H1 (cell line): ENCODE data around the gene THBS1. TPM values are rescaled to one million over a fixed set of nuclear protein-coding genes. Genes with fewer than 3 reads are reported as not detected.

Experiments used
- CTCF ChIA-PET: fragments of 300-600 bp; sonication (Branson Sonifier 250); formaldehyde crosslinking; loops from one replicate; lab custom pipeline; 2021; ENCODE audit not compliant: partially characterized antibody; lab: Charles Lee
- POLR2A ChIA-PET: fragments of 300-600 bp; sonication (Branson Sonifier 250); formaldehyde crosslinking; loops from one replicate; lab custom pipeline; 2021; ENCODE audit warnings: inconsistent platforms; ENCODE audit not compliant: partially characterized antibody; lab: Charles Lee
- DNase-seq, 2 experiments: peaks; one replicate each; pipeline versions ENCODE4 v3.0.0 to v3.0.0-alpha.2; 2010 to 2022; ENCODE audit warnings: low spot score in 2 of 2, low read depth in 1 of 2, mixed read lengths in 1 of 2
- FAIRE-seq: peaks from 2 replicates; lab custom pipeline; 2011; peaks lifted over from hg19 to GRCh38; lab: Jason Lieb, UNC
- H2AFZ ChIP-seq: 2 replicates; pipeline ENCODE4 v1.8.1; 2012; ENCODE audit warnings: low read length, inconsistent platforms
- H2AK5ac ChIP-seq: 2 replicates; pipeline ENCODE4 v1.6.1; 2013; ENCODE audit warnings: low read depth, low read length
- H2BK120ac ChIP-seq: replicated peaks from 2 replicates; pipeline ENCODE3; 2013; ENCODE audit warnings: low read depth, low read length, inconsistent platforms
- H2BK12ac ChIP-seq: 2 replicates; pipeline ENCODE4 v1.6.1; 2013; ENCODE audit warnings: low read depth, low read length
- H2BK15ac ChIP-seq: 2 replicates; pipeline ENCODE4 v1.6.1; 2013; ENCODE audit warnings: low read length
- H2BK20ac ChIP-seq: 2 replicates; pipeline ENCODE4 v1.6.1; 2013; ENCODE audit warnings: low read length
- H2BK5ac ChIP-seq: 2 replicates; pipeline ENCODE4 v1.6.1; 2013; ENCODE audit warnings: low read depth, low read length
- H3K14ac ChIP-seq: 2 replicates; pipeline ENCODE4 v1.6.1; 2013; ENCODE audit warnings: inconsistent platforms; ENCODE audit not compliant: insufficient read length
- H3K18ac ChIP-seq: 2 replicates; pipeline ENCODE4 v1.6.1; 2013; ENCODE audit warnings: low read length; ENCODE audit errors: extremely low read depth
- H3K23ac ChIP-seq: 2 replicates; pipeline ENCODE4 v1.6.1; 2013; ENCODE audit warnings: inconsistent platforms; ENCODE audit not compliant: insufficient read length
- H3K23me2 ChIP-seq: 2 replicates; pipeline ENCODE4 v1.6.1; 2013; ENCODE audit warnings: low read depth, low read length
- H3K27ac ChIP-seq: 2 replicates; pipeline ENCODE4 v1.6.1; 2011; ENCODE audit warnings: low read depth, low read length, inconsistent platforms
- H3K27me3 ChIP-seq, 4 experiments: replicated peaks in 1 of 4; 1 replicate in 1 of 4; 2 replicates in 3 of 4; pipeline versions ENCODE4 v1.6.1 to v1.8.1; 2011 to 2013; ENCODE audit warnings: low read length in 3 of 4, mild to moderate bottlenecking in 3 of 4, inconsistent platforms in 2 of 4, mixed read lengths in 2 of 4, moderate library complexity in 1 of 4; ENCODE audit not compliant: control insufficient read depth in 3 of 4, insufficient read depth in 3 of 4; ENCODE audit errors: extremely low read depth in 1 of 4
- H3K36me3 ChIP-seq, 4 experiments: 2 replicates each; pipeline versions ENCODE4 v1.6.1 to v1.8.1; 2011 to 2013; ENCODE audit warnings: mild to moderate bottlenecking in 4 of 4, low read length in 3 of 4, moderate library complexity in 2 of 4, control low read depth in 1 of 4, inconsistent platforms in 1 of 4; ENCODE audit not compliant: insufficient read depth in 4 of 4, control insufficient read depth in 2 of 4
- H3K4ac ChIP-seq: replicated peaks from 2 replicates; pipeline ENCODE3; 2013; ENCODE audit warnings: low read length, low read depth, mixed read lengths, inconsistent platforms; ENCODE audit not compliant: insufficient read length
- H3K4me1 ChIP-seq, 4 experiments: replicated peaks in 1 of 4; 1 replicate in 1 of 4; 2 replicates in 3 of 4; pipeline versions ENCODE4 v1.6.1 to v1.8.1; 2011 to 2013; ENCODE audit warnings: low read length in 3 of 4, inconsistent platforms in 2 of 4, mixed read lengths in 1 of 4; ENCODE audit not compliant: insufficient read depth in 4 of 4, control insufficient read depth in 3 of 4
- H3K4me2 ChIP-seq, 2 experiments: 2 replicates each; pipeline versions ENCODE4 v1.6.1 to v1.8.1; 2011 to 2013; ENCODE audit warnings: low read depth in 2 of 2, low read length in 2 of 2, control low read depth in 1 of 2, inconsistent platforms in 1 of 2, mild to moderate bottlenecking in 1 of 2; ENCODE audit not compliant: insufficient read depth in 1 of 2
- H3K4me3 ChIP-seq, 4 experiments: fragments of 200-600, 300-600 bp in 1 of 4; sonication (generic), shearing (Covaris generic), sonication (Bioruptor Twin) in 1 of 4; 2 replicates each; pipeline versions ENCODE4 v1.5.1 to v1.8.1; 2011 to 2016; ENCODE audit warnings: low read length in 4 of 4, low read depth in 3 of 4, control low read depth in 2 of 4, inconsistent platforms in 2 of 4, mild to moderate bottlenecking in 2 of 4, mixed read lengths in 1 of 4, moderate library complexity in 1 of 4; ENCODE audit not compliant: insufficient read depth in 2 of 4; ENCODE audit errors: extremely low read depth in 1 of 4
- H3K56ac ChIP-seq: replicated peaks from 2 replicates; pipeline ENCODE3; 2013; ENCODE audit warnings: low read depth, mild to moderate bottlenecking, mixed read lengths, low read length, inconsistent platforms; ENCODE audit not compliant: insufficient read length
- H3K79me1 ChIP-seq: 2 replicates; pipeline ENCODE4 v1.6.1; 2013; ENCODE audit warnings: low read depth, low read length, control low read depth
- H3K79me2 ChIP-seq, 2 experiments: 2 replicates each; pipeline versions ENCODE4 v1.6.1 to v1.8.1; 2012 to 2013; ENCODE audit warnings: low read length in 2 of 2, mild to moderate bottlenecking in 2 of 2, inconsistent platforms in 1 of 2; ENCODE audit not compliant: insufficient read depth in 2 of 2, control insufficient read depth in 1 of 2
- H3K9ac ChIP-seq, 4 experiments: replicated peaks in 1 of 4; 1 replicate in 1 of 4; 2 replicates in 3 of 4; pipeline versions ENCODE4 v1.6.1 to v1.8.1; 2011 to 2013; ENCODE audit warnings: low read depth in 3 of 4, low read length in 3 of 4, control low read depth in 2 of 4, mild to moderate bottlenecking in 2 of 4, moderate library complexity in 2 of 4, inconsistent platforms in 1 of 4; ENCODE audit errors: extremely low read depth in 1 of 4
- H3K9me3 ChIP-seq, 2 experiments: 2 replicates each; pipeline versions ENCODE4 v1.6.1 to v1.8.1; 2012 to 2013; ENCODE audit warnings: mild to moderate bottlenecking in 2 of 2, moderate library complexity in 2 of 2, control low read depth in 1 of 2, inconsistent platforms in 1 of 2, low read depth in 1 of 2, low read length in 1 of 2, mixed read lengths in 1 of 2; ENCODE audit not compliant: insufficient read depth in 2 of 2
- H4K20me1 ChIP-seq, 2 experiments: replicated peaks in 1 of 2; 2 replicates each; pipeline versions ENCODE3 to v1.8.1; 2011 to 2013; ENCODE audit warnings: inconsistent platforms in 2 of 2, low read length in 2 of 2, mild to moderate bottlenecking in 1 of 2; ENCODE audit not compliant: insufficient read depth in 2 of 2, control insufficient read depth in 1 of 2
- H4K5ac ChIP-seq: 2 replicates; pipeline ENCODE4 v1.6.1; 2013; ENCODE audit warnings: low read length, low read depth, mixed read lengths, inconsistent platforms; ENCODE audit not compliant: insufficient read length
- H4K8ac ChIP-seq: 2 replicates; pipeline ENCODE4 v1.8.0; 2013; ENCODE audit warnings: mild to moderate bottlenecking, moderate library complexity, low read length, inconsistent platforms; ENCODE audit not compliant: insufficient read depth; ENCODE audit errors: extremely low read depth
- H4K91ac ChIP-seq: replicated peaks from 2 replicates; pipeline ENCODE3; 2013; ENCODE audit warnings: low read length, mixed read lengths, inconsistent platforms; ENCODE audit not compliant: insufficient read length
- ASH2L ChIP-seq: fragments of 200-600, 300-600 bp; sonication (generic); IDR thresholded peaks from one replicate; pipeline ENCODE4 v1.7.1; 2017; ENCODE audit warnings: low read length
- BRCA1 ChIP-seq: IDR thresholded peaks from 2 replicates; pipeline ENCODE4 v1.6.1; 2012; ENCODE audit warnings: low read depth, low read length, improper control_type of control experiment
- CEBPB ChIP-seq: IDR thresholded peaks from 2 replicates; pipeline ENCODE4 v1.6.1; 2012; ENCODE audit warnings: low read depth, low read length
- EGR1 ChIP-seq: IDR thresholded peaks from 2 replicates; pipeline ENCODE4 v1.6.1; 2011; ENCODE audit warnings: low read depth, low read length, borderline replicate concordance
- EP300 ChIP-seq, 2 experiments: IDR thresholded peaks; 1 replicate in 1 of 2; 2 replicates in 1 of 2; pipeline ENCODE4 v1.6.1; 2011 to 2012; ENCODE audit warnings: low read depth in 2 of 2, low read length in 2 of 2, mild to moderate bottlenecking in 2 of 2, borderline replicate concordance in 1 of 2, inconsistent platforms in 1 of 2, moderate library complexity in 1 of 2
- KDM1A ChIP-seq: fragments of 200-600, 300-600 bp; sonication (generic); IDR thresholded peaks from 2 replicates; pipeline ENCODE4 v1.7.1; 2016; ENCODE audit warnings: mild to moderate bottlenecking, low read length, borderline replicate concordance
- NANOG ChIP-seq: IDR thresholded peaks from 2 replicates; pipeline ENCODE4 v1.6.1; 2011; ENCODE audit warnings: low read length, low read depth, mild to moderate bottlenecking, inconsistent platforms; ENCODE audit not compliant: insufficient read depth, poor library complexity, severe bottlenecking
- NRF1 ChIP-seq: IDR thresholded peaks from 2 replicates; pipeline ENCODE4 v1.6.1; 2011; ENCODE audit warnings: mild to moderate bottlenecking, low read depth, low read length, improper control_type of control experiment
- RAD21 ChIP-seq, 2 experiments: IDR thresholded peaks in 1 of 2; conservative IDR thresholded peaks in 1 of 2; 2 replicates each; pipeline ENCODE4 v1.6.1; 2011; ENCODE audit warnings: low read depth in 2 of 2, low read length in 2 of 2, improper control_type of control experiment in 1 of 2, inconsistent platforms in 1 of 2, mild to moderate bottlenecking in 1 of 2, moderate library complexity in 1 of 2
- SIX5 ChIP-seq: IDR thresholded peaks from 2 replicates; pipeline ENCODE4 v1.6.1; 2011; ENCODE audit warnings: mild to moderate bottlenecking, low read depth, low read length
- WGBS, 2 experiments: shearing (Covaris generic) in 1 of 2; methylation state at CpG; one replicate each; pipeline versions ENCODE4 v1.1.6 to v1.1.7; 2013 to 2015; ENCODE audit warnings: low lambda C conversion rate in 2 of 2, mixed read lengths in 2 of 2, inconsistent platforms in 1 of 2, low coverage in 1 of 2, missing lambda C conversion rate in 1 of 2; ENCODE audit not compliant: insufficient replicate concordance in 2 of 2, insufficient coverage in 1 of 2, insufficient read length in 1 of 2; ENCODE audit errors: extremely low coverage in 1 of 2, missing lambda C conversion rate in 1 of 2; 5-methylcytosine and 5-hydroxymethylcytosine counted together
- polyA plus RNA-seq, 7 experiments: library from polyadenylated mRNA; depleted of rRNA in 3 of 7; stranded (reverse) in 5 of 7; unstranded in 2 of 7; fragments of >200 nt in 5 of 7; fragments of 200-250 nt in 2 of 7; gene quantifications; 1 replicate in 5 of 7; 2 replicates in 1 of 7; 4 replicates in 1 of 7; pipeline versions ENCODE4 v1.2.1 to v1.2.3, GENCODE V29; 2011 to 2013; ENCODE audit warnings: missing spikeins in 2 of 7, mixed read lengths in 2 of 7
- total RNA-seq: library from RNA; stranded (reverse); fragmentation: NEBNext Ultra II Directional; extraction: Animal tissue kit (Norgen Biotek cat#: 25700); gene quantifications from 2 replicates; pipeline ENCODE4 v1.2.1, GENCODE V29; 2021

The THBS1 gene
- total and polyA plus RNA-seq, 2 of the 8 experiments (the other 6 are each of a cell fraction or from before 2014, with no cell fraction given), result 10.3 to 63.3 TPM

DNA sequence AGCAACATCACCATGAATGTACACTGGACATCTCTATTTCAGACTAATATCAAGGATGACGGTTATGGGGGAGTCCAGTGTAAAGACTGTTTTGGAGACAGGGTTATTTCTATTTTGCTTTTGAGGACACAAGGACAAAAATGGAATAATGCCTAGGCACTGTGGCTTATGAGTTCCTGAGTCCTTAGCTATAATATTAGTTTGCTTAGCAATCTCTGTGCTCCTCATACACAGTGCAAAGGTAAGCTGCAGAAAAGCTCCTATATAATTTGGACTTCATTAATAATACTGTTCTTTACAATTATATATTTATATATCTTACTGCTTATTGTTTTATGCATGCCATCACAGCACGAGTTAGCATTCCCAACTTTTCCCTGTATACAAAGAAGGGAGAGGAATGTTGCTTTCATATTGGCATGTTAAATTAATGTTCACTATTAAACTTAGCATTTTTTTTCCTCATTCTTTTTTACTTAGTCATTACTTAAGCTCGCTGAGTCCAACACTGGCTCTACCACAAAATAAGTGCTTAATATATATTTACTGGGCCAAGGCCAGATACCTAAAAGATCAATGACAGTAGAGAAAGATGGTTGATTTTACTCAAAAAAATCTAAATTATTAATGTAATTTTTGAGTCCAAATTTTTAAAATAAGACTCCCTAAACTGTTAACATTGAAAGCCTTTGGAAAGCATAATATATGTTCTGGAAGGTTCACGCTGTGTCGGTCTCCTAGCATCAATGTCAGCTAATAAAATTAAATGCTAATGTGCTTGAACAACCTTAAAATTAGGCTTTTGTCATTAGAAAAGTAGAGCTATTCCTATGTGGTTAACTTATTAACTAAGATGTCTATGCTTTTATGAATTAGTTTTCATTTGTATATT is 13.8 kb downstream of the THBS1 start:
- Histone ChIP-seq H2BK120ac (no peak overlapping the region), H3K23me2 (no peaks in the 10 kb centered on the region), H3K27ac (no peak overlapping the region), H2BK5ac (no peak overlapping the region), H3K56ac (no peak overlapping the region), H4K5ac (no peak overlapping the region), H2BK15ac (no peak overlapping the region), H4K8ac (no peak overlapping the region), H3K36me3 (peaks cover 34 to 73% (median 56%) of the 10 kb centered on the region in 4 experiments)
- no peak for FAIRE-seq
- CTCF ChIA-PET, result interaction anchor here (0.9 to 2.4 kb wide), 7 partner anchors 9 to 163 kb away, joined by 3 to 8 read pairs (median 3); no protein-coding TSS in a partner anchor
- POLR2A ChIA-PET, result interaction anchor here (1.1 to 16.2 kb wide), 3 partner anchors 9 to 422 kb away, joined by 3 to 117 read pairs (median 22); partner anchors contain the start of gene THBS1
- 87% methylated on average over 5 of the region's 5 CpGs; no CpG with 5 or more reads in 1 of the 2 experiments for WGBS, 2 experiments
- no peak for DNase-seq
- TF ChIP-seq NANOG (no peak), RAD21 (IDR thresholded peaks at IDR 0.05 in 1 of 2, conservative IDR thresholded peaks at IDR 0.05 in 1 of 2; ENCODE audit: low read depth in 2 of 2, low read length in 2 of 2) (no peak), NRF1 (no peak), EP300 (IDR thresholded peaks at IDR 0.05; ENCODE audit: borderline replicate concordance in 1 of 2, low read depth in 2 of 2, low read length in 2 of 2) (no peak), EGR1 (no peak), SIX5 (no peak), KDM1A (no peak), CEBPB (no peak), BRCA1 (no peak), ASH2L (no peak)
- TF ChIP-seq, all 59 proteins: peak for 0
- H2BK20ac ChIP-seq, result no peak overlapping the region
- H3K4me1 ChIP-seq, result no peaks in the 10 kb centered on the region; a peak in 1 of 7 replicates
- no peak overlapping the region for H2BK12ac ChIP-seq
- H3K27me3 ChIP-seq, result no peaks in the 10 kb centered on the region
- no peak overlapping the region for H3K4ac ChIP-seq
- H3K18ac ChIP-seq, result no peak overlapping the region
- H3K14ac ChIP-seq, result no peak overlapping the region
- peaks cover 0 to 2% of the 10 kb centered on the region in 2 experiments for H4K20me1 ChIP-seq
- no peaks in the 10 kb centered on the region for H3K79me2 ChIP-seq
- no peak overlapping the region for H4K91ac ChIP-seq
- H2AFZ ChIP-seq, result no peak overlapping the region
- H3K4me2 ChIP-seq, result no peak overlapping the region
- H3K79me1 ChIP-seq, result no peaks in the 10 kb centered on the region
- H3K9ac ChIP-seq, result no peak overlapping the region
- no peaks in the 10 kb centered on the region for H3K9me3 ChIP-seq
- no peak overlapping the region for H3K4me3 ChIP-seq
- H2AK5ac ChIP-seq, result no peak overlapping the region
- H3K23ac ChIP-seq, result no peak overlapping the region
